C4-2B (cell line): Measurements from ENCODE around the gene SAG.

Experiments
- ZFX ChIP-seq: fragments of 450-650 bp; IDR thresholded peaks from 2 replicates; pipeline ENCODE4 v1.6.1; 2017
- TF ChIP-seq, protein P1 (sequence below): fragments of 450-650 bp; conservative IDR thresholded peaks from 2 replicates; pipeline ENCODE4 v1.5.1; 2017; ENCODE audit warnings: mild to moderate bottlenecking

GRCh38 chr2:233346376-233346775 lies 38.8 kb downstream of the SAG start:
- TF ChIP-seq, protein P1, sequence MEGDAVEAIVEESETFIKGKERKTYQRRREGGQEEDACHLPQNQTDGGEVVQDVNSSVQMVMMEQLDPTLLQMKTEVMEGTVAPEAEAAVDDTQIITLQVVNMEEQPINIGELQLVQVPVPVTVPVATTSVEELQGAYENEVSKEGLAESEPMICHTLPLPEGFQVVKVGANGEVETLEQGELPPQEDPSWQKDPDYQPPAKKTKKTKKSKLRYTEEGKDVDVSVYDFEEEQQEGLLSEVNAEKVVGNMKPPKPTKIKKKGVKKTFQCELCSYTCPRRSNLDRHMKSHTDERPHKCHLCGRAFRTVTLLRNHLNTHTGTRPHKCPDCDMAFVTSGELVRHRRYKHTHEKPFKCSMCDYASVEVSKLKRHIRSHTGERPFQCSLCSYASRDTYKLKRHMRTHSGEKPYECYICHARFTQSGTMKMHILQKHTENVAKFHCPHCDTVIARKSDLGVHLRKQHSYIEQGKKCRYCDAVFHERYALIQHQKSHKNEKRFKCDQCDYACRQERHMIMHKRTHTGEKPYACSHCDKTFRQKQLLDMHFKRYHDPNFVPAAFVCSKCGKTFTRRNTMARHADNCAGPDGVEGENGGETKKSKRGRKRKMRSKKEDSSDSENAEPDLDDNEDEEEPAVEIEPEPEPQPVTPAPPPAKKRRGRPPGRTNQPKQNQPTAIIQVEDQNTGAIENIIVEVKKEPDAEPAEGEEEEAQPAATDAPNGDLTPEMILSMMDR = no peak
- TF ChIP-seq ZFX = no peak
